Measurements from ENCODE around the gene GOLGA7B.

- TF ChIP-seq, protein P1, sequence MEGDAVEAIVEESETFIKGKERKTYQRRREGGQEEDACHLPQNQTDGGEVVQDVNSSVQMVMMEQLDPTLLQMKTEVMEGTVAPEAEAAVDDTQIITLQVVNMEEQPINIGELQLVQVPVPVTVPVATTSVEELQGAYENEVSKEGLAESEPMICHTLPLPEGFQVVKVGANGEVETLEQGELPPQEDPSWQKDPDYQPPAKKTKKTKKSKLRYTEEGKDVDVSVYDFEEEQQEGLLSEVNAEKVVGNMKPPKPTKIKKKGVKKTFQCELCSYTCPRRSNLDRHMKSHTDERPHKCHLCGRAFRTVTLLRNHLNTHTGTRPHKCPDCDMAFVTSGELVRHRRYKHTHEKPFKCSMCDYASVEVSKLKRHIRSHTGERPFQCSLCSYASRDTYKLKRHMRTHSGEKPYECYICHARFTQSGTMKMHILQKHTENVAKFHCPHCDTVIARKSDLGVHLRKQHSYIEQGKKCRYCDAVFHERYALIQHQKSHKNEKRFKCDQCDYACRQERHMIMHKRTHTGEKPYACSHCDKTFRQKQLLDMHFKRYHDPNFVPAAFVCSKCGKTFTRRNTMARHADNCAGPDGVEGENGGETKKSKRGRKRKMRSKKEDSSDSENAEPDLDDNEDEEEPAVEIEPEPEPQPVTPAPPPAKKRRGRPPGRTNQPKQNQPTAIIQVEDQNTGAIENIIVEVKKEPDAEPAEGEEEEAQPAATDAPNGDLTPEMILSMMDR (IDR thresholded peaks at IDR 0.05): no peak
- TF ChIP-seq EZH2 (IDR thresholded peaks at IDR 0.05; ENCODE audit: borderline replicate concordance, insufficient read depth, low read depth, low read length, poor library complexity, severe bottlenecking): no peak
These were observed 47.2 kb downstream of the GOLGA7B start for GRCh38 chr10:97896756-97897358.

All from B cell (primary cell).